Upper lobe of left lung (tissue), 6 donors: Measurements from ENCODE around the gene GSG1L. TPM values are rescaled to one million over a fixed set of nuclear protein-coding genes. Genes with fewer than 3 reads are reported as not detected.
"Not testable (repeated sequence)": the region's sequence is repeated elsewhere in the genome, so short reads cannot be mapped to it uniquely, and the experiment has no call there.

Experiments
- ATAC-seq, 2 donors: fragments of 200-7000 bp; cut with Tn5 transposase; one replicate each; pipeline ENCODE4 v1.9.1; 2022; ENCODE audit warnings: mild to moderate bottlenecking in 2 of 2, moderate library complexity in 2 of 2; ENCODE audit not compliant: low FRiP score in 2 of 2
- DNase-seq, 2 donors: peaks; one replicate each; pipeline ENCODE4 v3.0.0-alpha.2; 2019 to 2020
- H3K27ac ChIP-seq, 4 donors: fragments of 200-600 bp; sonication (generic); one replicate each; pipeline ENCODE4 v1.5.1; 2016 to 2019
- H3K27me3 ChIP-seq, 4 donors: fragments of 200-600 bp; sonication (generic); one replicate each; pipeline ENCODE4 v1.5.1; 2017 to 2019
- H3K36me3 ChIP-seq, 4 donors: fragments of 200-600 bp; sonication (generic); one replicate each; pipeline ENCODE4 v1.5.1; 2016 to 2019
- H3K4me1 ChIP-seq, 4 donors: fragments of 200-600 bp; sonication (generic); one replicate each; pipeline ENCODE4 v1.5.1; 2018 to 2019
- H3K4me3 ChIP-seq, 4 donors: fragments of 200-600 bp; sonication (generic); one replicate each; pipeline ENCODE4 v1.5.1; 2017 to 2019; ENCODE audit warnings: mild to moderate bottlenecking in 2 of 4, moderate library complexity in 1 of 4
- H3K9me3 ChIP-seq, 4 donors: fragments of 200-600 bp; sonication (generic); one replicate each; pipeline ENCODE4 v1.5.1; 2018 to 2019
- CTCF ChIP-seq, 6 experiments: fragments of 450-650 bp in 4 of 6; fragments of 200-600 bp in 2 of 6; sonication (generic) in 2 of 6; IDR thresholded peaks; one replicate each; pipeline ENCODE4 v1.5.1; 2016 to 2019; ENCODE audit warnings: antibody characterized with exemption in 6 of 6
- EP300 ChIP-seq, 4 donors: sonication (generic); formaldehyde crosslinking; IDR thresholded peaks; one replicate each; pipeline ENCODE4 v1.5.1; 2017; ENCODE audit warnings: antibody characterized with exemption in 4 of 4, control low read depth in 2 of 4
- POLR2A ChIP-seq, 4 donors: fragments of 450-650 bp; IDR thresholded peaks; one replicate each; pipeline ENCODE4 v1.5.1; 2016 to 2017; ENCODE audit warnings: antibody characterized with exemption in 4 of 4, mild to moderate bottlenecking in 2 of 4
- POLR2AphosphoS5 ChIP-seq, 2 donors: sonication (generic); formaldehyde crosslinking; IDR thresholded peaks; one replicate each; pipeline ENCODE4 v1.5.1; 2017; ENCODE audit warnings: antibody characterized with exemption in 2 of 2
- WGBS, 2 donors: methylation state at CpG; one replicate each; pipeline ENCODE4 v1.1.5; 2017 to 2018; 5-methylcytosine and 5-hydroxymethylcytosine counted together
- total RNA-seq, 6 donors: library from RNA; depleted of rRNA in 4 of 6; stranded (reverse); fragments of >200 nt in 4 of 6; gene quantifications; one replicate each; pipeline versions ENCODE4 v1.1.0 to v1.2.1, GENCODE V29; 2016 to 2021
- donor health status: DM: no; HTN: no; CAD: no; lungs with moderate emphysema.
- donor health status: DM: no; HTN: yes; CAD: no; lungs with severe emphysema.

The GSG1L gene
- total RNA-seq, 6 donors from 2014 or later = 2.2 TPM; not detected in 5

- DNase-seq (no peak), ATAC-seq (no peak)
- H3K4me3 ChIP-seq = no peak overlapping the region
- no peaks in the 10 kb centered on the region for H3K27me3 ChIP-seq
- H3K27ac ChIP-seq = no peak overlapping the region
- TF ChIP-seq POLR2AphosphoS5 (IDR thresholded peaks at IDR 0.05) (no peak), CTCF (IDR thresholded peaks at IDR 0.05) (no peak), POLR2A (IDR thresholded peaks at IDR 0.05) (no peak), EP300 (IDR thresholded peaks at IDR 0.05) (no peak)
- WGBS, 2 donors = 80 to 81% methylated on average over 7 of the region's 7 CpGs
- peaks cover 0 to 6% (median under 1%) of the 10 kb centered on the region in 4 donors for H3K9me3 ChIP-seq
- no peaks in the 10 kb centered on the region for H3K4me1 ChIP-seq
- no peaks in the 10 kb centered on the region for H3K36me3 ChIP-seq
Measured at GRCh38 chr16:27950206-27950887, 113.2 kb downstream of the GSG1L start.

GRCh38 chr16:27947696-27948095 is 115.8 kb downstream of the GSG1L start:
- Histone ChIP-seq H3K27ac (no peak overlapping the region), H3K4me3 (no peak overlapping the region), H3K9me3 (no peaks in the 10 kb centered on the region), H3K36me3 (no peaks in the 10 kb centered on the region), H3K4me1 (no peaks in the 10 kb centered on the region), H3K27me3 (no peaks in the 10 kb centered on the region)
- ATAC-seq (peak in 1 of 2 donors; percentile 20), DNase-seq (no peak)
- 80 to 83% methylated on average over 7 of the region's 7 CpGs for WGBS, 2 donors
- TF ChIP-seq POLR2A (IDR thresholded peaks at IDR 0.05) = no peak
- TF ChIP-seq POLR2AphosphoS5 (IDR thresholded peaks at IDR 0.05) = no peak
- no peak for TF ChIP-seq CTCF (IDR thresholded peaks at IDR 0.05)
- TF ChIP-seq EP300 (IDR thresholded peaks at IDR 0.05) = no peak

GRCh38 chr16:27945233-27945973 is 118.1 kb downstream of the GSG1L start:
- ATAC-seq (peak in 1 of 2 donors; percentile 19), DNase-seq (no peak)
- no peaks in the 10 kb centered on the region for H3K9me3 ChIP-seq
- TF ChIP-seq CTCF (IDR thresholded peaks at IDR 0.05) = no peak
- H3K36me3 ChIP-seq = no peaks in the 10 kb centered on the region
- no peaks in the 10 kb centered on the region for H3K27me3 ChIP-seq
- H3K27ac ChIP-seq = no peak overlapping the region
- no peak overlapping the region for H3K4me3 ChIP-seq
- no peaks in the 10 kb centered on the region for H3K4me1 ChIP-seq
- WGBS, 2 donors = 26 to 45% methylated on average over 10 to 15 of the region's 15 CpGs

- Histone ChIP-seq H3K36me3 (no peaks in the 10 kb centered on the region), H3K27ac (no peak overlapping the region), H3K9me3 (no peaks in the 10 kb centered on the region), H3K4me3 (no peak overlapping the region), H3K27me3 (no peaks in the 10 kb centered on the region), H3K4me1 (no peaks in the 10 kb centered on the region)
- no peak for ATAC-seq
- DNase-seq = no peak
- TF ChIP-seq POLR2A (IDR thresholded peaks at IDR 0.05) = no peak
- TF ChIP-seq CTCF (IDR thresholded peaks at IDR 0.05) = no peak
- TF ChIP-seq EP300 (IDR thresholded peaks at IDR 0.05) = no peak
- TF ChIP-seq POLR2AphosphoS5 (IDR thresholded peaks at IDR 0.05) = no peak
- 85 to 92% methylated on average over 2 of the region's 2 CpGs for WGBS, 2 donors
Measured at GRCh38 chr16:27943766-27944165, 119.7 kb downstream of the GSG1L start.

- H3K36me3 ChIP-seq, H3K27me3 ChIP-seq, DNase-seq, H3K4me1 ChIP-seq, H3K9me3 ChIP-seq, H3K4me3 ChIP-seq, H3K27ac ChIP-seq, ATAC-seq: not testable (repeated sequence)
- 88 to 91% methylated on average over 5 of the region's 5 CpGs for WGBS, 2 donors
Measured at GRCh38 chr16:27942071-27942470, 121.4 kb downstream of the GSG1L start.
